ENCODE measurements around the gene IRAK1BP1. TPM values are rescaled to one million over a fixed set of nuclear protein-coding genes. Genes with fewer than 3 reads are reported as not detected.

The IRAK1BP1 gene
- polyA plus RNA-seq, 1 donor from 2014 or later, result 6.6 TPM

GRCh38 chr6:78908621-78909020 is 41.3 kb downstream of the IRAK1BP1 start:
- TF ChIP-seq RAD21 (conservative IDR thresholded peaks at IDR 0.05) (no peak), SMC3 (conservative IDR thresholded peaks at IDR 0.05; ENCODE audit: poor library complexity) (no peak), TAF1 (IDR thresholded peaks at IDR 0.05; ENCODE audit: low read depth) (no peak), REST (IDR thresholded peaks at IDR 0.05; ENCODE audit: borderline replicate concordance) (no peak), CTCF (IDR thresholded peaks at IDR 0.05; ENCODE audit: poor library complexity, severe bottlenecking) (no peak), EP300 (conservative IDR thresholded peaks at IDR 0.05; ENCODE audit: poor library complexity, severe bottlenecking) (no peak), MXI1 (conservative IDR thresholded peaks at IDR 0.05; ENCODE audit: poor library complexity, severe bottlenecking) (no peak), POLR2AphosphoS5 (IDR thresholded peaks at IDR 0.05) (no peak), EZH2 (IDR thresholded peaks at IDR 0.05; ENCODE audit: borderline replicate concordance, insufficient read depth, low read length, poor library complexity, severe bottlenecking) (no peak)
- no peaks in the 10 kb centered on the region for H3K79me2 ChIP-seq (replicated peaks; ENCODE audit: insufficient read depth, low read length)
- no peak overlapping the region for H3K9ac ChIP-seq (ENCODE audit: low read length)

GRCh38 chr6:78909391-78909790 is 42.0 kb downstream of the IRAK1BP1 start:
- no peaks in the 10 kb centered on the region for H4K20me1 ChIP-seq (ENCODE audit: insufficient read depth)
- H3K4me3 ChIP-seq (ENCODE audit: low read length), result no peak overlapping the region
- no peaks in the 10 kb centered on the region for H3K79me2 ChIP-seq (replicated peaks; ENCODE audit: insufficient read depth, low read length)
- no peak overlapping the region for H3K4me2 ChIP-seq (ENCODE audit: low read length)
- H3K36me3 ChIP-seq (ENCODE audit: insufficient read depth, low read length), result no peaks in the 10 kb centered on the region
- no peak overlapping the region for H2AFZ ChIP-seq (ENCODE audit: low read depth, low read length)
- TF ChIP-seq POLR2AphosphoS5 (IDR thresholded peaks at IDR 0.05) (no peak), REST (IDR thresholded peaks at IDR 0.05; ENCODE audit: borderline replicate concordance) (no peak), SMC3 (conservative IDR thresholded peaks at IDR 0.05; ENCODE audit: poor library complexity) (no peak), EP300 (conservative IDR thresholded peaks at IDR 0.05; ENCODE audit: poor library complexity, severe bottlenecking) (no peak), EZH2 (IDR thresholded peaks at IDR 0.05; ENCODE audit: borderline replicate concordance, insufficient read depth, low read length, poor library complexity, severe bottlenecking) (no peak), TAF1 (IDR thresholded peaks at IDR 0.05; ENCODE audit: low read depth) (no peak), CTCF (IDR thresholded peaks at IDR 0.05; ENCODE audit: poor library complexity, severe bottlenecking) (no peak), RAD21 (conservative IDR thresholded peaks at IDR 0.05) (no peak), MXI1 (conservative IDR thresholded peaks at IDR 0.05; ENCODE audit: poor library complexity, severe bottlenecking) (no peak)
- no peak overlapping the region for H3K27ac ChIP-seq (ENCODE audit: low read length)
- H3K27me3 ChIP-seq (ENCODE audit: insufficient read depth, low read depth, low read length), result peaks cover 8% of the 10 kb centered on the region
- H3K9me2 ChIP-seq (ENCODE audit: insufficient read depth, low read length), result no peaks in the 10 kb centered on the region
- no peak overlapping the region for H3K9ac ChIP-seq (ENCODE audit: low read length)
- no peaks in the 10 kb centered on the region for H3F3A ChIP-seq (ENCODE audit: insufficient read depth, low read length, poor library complexity, severe bottlenecking)
- H3K9me3 ChIP-seq (ENCODE audit: low read length), result peaks cover 11% of the 10 kb centered on the region

More at GRCh38 chr6:78908621-78909020, 41.3 kb downstream of the IRAK1BP1 start:
- H3K27me3 ChIP-seq (ENCODE audit: insufficient read depth, low read depth, low read length), result peaks cover 8% of the 10 kb centered on the region
- no peak overlapping the region for H2AFZ ChIP-seq (ENCODE audit: low read depth, low read length)
- H4K20me1 ChIP-seq (ENCODE audit: insufficient read depth), result no peaks in the 10 kb centered on the region
- H3K4me3 ChIP-seq (ENCODE audit: low read length), result no peak overlapping the region
- H3K4me2 ChIP-seq (ENCODE audit: low read length), result no peak overlapping the region
- H3K36me3 ChIP-seq (ENCODE audit: insufficient read depth, low read length), result no peaks in the 10 kb centered on the region
- H3K27ac ChIP-seq (ENCODE audit: low read length), result no peak overlapping the region
- no peaks in the 10 kb centered on the region for H3F3A ChIP-seq (ENCODE audit: insufficient read depth, low read length, poor library complexity, severe bottlenecking)
- H3K9me2 ChIP-seq (ENCODE audit: insufficient read depth, low read length), result no peaks in the 10 kb centered on the region
- peaks cover 11% of the 10 kb centered on the region for H3K9me3 ChIP-seq (ENCODE audit: low read length)
